Breast epithelium (tissue), 3 donors: Measurements from ENCODE around the gene PIM3.

Experiments
- CTCF ChIP-seq, 3 donors: fragments of 450-650 bp; IDR thresholded peaks; one replicate each; pipeline ENCODE4 v1.5.1; 2016 to 2017; ENCODE audit warnings: antibody characterized with exemption in 3 of 3, mild to moderate bottlenecking in 3 of 3, moderate library complexity in 3 of 3
- POLR2A ChIP-seq: fragments of 450-650 bp; IDR thresholded peaks from one replicate; pipeline ENCODE4 v1.6.1; 2016; ENCODE audit warnings: antibody characterized with exemption, mild to moderate bottlenecking, moderate library complexity

GRCh38 chr22:49943771-49944398 is 16.7 kb upstream of the PIM3 start:
- no peak for TF ChIP-seq CTCF (IDR thresholded peaks at IDR 0.05)
- no peak for TF ChIP-seq POLR2A
